BJ (cell line): ENCODE measurements around the gene USP8. TPM values are rescaled to one million over a fixed set of nuclear protein-coding genes. Genes with fewer than 3 reads are reported as not detected.
"Not testable (repeated sequence)": the region's sequence is repeated elsewhere in the genome, so short reads cannot be mapped to it uniquely, and the experiment has no call there.

ENCODE experiments used
- CTCF ChIA-PET: fragments of 350-600 bp; formaldehyde crosslinking; extraction: SDS; loops from one replicate; lab custom pipeline; 2021; ENCODE audit warnings: antibody characterized with exemption, inconsistent platforms; lab: Yijun Ruan, JAX
- POLR2A ChIA-PET: fragments of 300-600 bp; sonication (Branson Sonifier 250); formaldehyde crosslinking; extraction: SDS; loops from one replicate; lab custom pipeline; 2021; ENCODE audit warnings: antibody characterized with exemption; lab: Charles Lee
- DNase-seq: peaks from one replicate; pipeline ENCODE4 v3.0.0-alpha.2; 2011; ENCODE audit warnings: low read depth
- H3K27me3 ChIP-seq: 2 replicates; pipeline ENCODE4 v1.6.0; 2011; ENCODE audit warnings: low read length; ENCODE audit not compliant: control insufficient read depth, insufficient read depth
- H3K36me3 ChIP-seq: 2 replicates; pipeline ENCODE4 v1.5.1; 2011; ENCODE audit warnings: low read length; ENCODE audit not compliant: control insufficient read depth, insufficient read depth
- H3K4me3 ChIP-seq: 2 replicates; pipeline ENCODE4 v1.5.1; 2011; ENCODE audit warnings: low read depth, mild to moderate bottlenecking, control low read depth, low read length
- polyA plus RNA-seq: library from polyadenylated mRNA; depleted of rRNA; stranded (reverse); fragments of >200 nt; gene quantifications from 2 replicates; pipeline ENCODE4 v1.2.3, GENCODE V29; 2011
- TF ChIP-seq, protein P1 (sequence below): IDR thresholded peaks from 2 replicates; pipeline ENCODE4 v1.5.1; 2011; ENCODE audit warnings: low read depth, mild to moderate bottlenecking, control low read depth, inconsistent platforms, low read length, moderate library complexity; ENCODE audit not compliant: insufficient read depth

The USP8 gene
- polyA plus RNA-seq, 1 experiment: 35.2 TPM

DNA sequence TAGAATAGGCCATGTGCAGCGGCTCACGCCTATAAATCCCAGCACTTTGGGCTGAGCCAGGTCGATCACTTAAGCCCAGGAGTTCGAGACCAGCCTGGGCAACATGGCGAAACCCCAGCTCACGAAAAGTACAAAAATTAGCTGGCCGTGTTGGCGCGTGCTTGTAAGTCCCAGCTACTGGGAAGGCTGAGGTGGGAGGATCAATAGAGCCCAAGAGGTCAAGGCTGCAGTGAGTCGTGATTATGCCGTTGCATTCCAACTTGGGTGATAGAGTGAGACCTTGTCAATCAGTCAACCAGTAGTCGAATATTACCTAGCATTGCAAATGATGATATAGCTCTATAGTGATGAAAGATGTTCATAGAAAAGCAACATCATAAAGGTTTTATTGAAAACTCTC is 51.9 kb downstream of the USP8 start:
- H3K4me3 ChIP-seq: no peak overlapping the region
- TF ChIP-seq, protein P1, sequence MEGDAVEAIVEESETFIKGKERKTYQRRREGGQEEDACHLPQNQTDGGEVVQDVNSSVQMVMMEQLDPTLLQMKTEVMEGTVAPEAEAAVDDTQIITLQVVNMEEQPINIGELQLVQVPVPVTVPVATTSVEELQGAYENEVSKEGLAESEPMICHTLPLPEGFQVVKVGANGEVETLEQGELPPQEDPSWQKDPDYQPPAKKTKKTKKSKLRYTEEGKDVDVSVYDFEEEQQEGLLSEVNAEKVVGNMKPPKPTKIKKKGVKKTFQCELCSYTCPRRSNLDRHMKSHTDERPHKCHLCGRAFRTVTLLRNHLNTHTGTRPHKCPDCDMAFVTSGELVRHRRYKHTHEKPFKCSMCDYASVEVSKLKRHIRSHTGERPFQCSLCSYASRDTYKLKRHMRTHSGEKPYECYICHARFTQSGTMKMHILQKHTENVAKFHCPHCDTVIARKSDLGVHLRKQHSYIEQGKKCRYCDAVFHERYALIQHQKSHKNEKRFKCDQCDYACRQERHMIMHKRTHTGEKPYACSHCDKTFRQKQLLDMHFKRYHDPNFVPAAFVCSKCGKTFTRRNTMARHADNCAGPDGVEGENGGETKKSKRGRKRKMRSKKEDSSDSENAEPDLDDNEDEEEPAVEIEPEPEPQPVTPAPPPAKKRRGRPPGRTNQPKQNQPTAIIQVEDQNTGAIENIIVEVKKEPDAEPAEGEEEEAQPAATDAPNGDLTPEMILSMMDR: no peak
- no peaks in the 10 kb centered on the region for H3K27me3 ChIP-seq
- ChIA-PET POLR2A (no interaction called here), CTCF (no interaction called here)
- DNase-seq: no peak
- peaks cover 3% of the 10 kb centered on the region for H3K36me3 ChIP-seq

DNA sequence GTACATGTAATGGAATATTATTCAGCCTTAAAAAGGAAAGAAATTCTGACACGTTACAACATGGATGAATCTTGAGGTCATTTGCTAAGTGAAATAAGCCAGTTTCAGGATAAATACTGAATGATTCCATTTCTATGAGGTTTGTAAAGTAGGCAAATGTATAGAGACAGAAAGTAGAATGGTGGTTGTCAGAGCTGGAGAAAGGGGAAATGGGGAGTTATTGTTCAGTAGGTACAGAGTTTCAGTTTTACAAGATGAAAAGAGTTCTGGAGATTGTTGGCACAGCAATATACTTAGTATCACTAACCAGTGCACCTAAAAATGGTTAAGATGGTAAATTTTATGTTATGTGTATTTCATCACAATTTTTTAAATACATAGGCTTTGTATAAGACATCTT is 60.6 kb downstream of the USP8 start:
- POLR2A ChIA-PET: no interaction called here
- no peak for DNase-seq

DNA sequence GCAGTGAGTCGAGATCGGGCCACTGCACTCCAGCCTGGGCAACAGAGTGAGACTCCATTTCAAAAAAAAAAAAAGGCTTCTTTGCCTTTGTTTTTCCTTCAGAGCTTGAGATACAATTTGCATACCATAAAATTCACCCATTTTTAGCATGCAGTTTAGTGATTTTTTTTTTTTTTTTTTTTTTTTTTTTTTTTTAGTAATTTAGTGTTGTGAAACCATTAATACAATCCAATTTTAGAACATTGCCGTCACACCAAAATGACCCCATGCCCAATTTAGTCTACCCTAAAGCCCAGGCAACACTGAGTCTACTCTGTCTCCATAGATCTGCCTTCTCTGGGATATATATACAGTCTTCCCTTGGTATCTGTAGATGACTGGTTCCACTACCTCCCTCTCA is 61.2 kb downstream of the USP8 start:
- POLR2A ChIA-PET: no interaction called here
- no peak for DNase-seq
- TF ChIP-seq, protein P1: no peak
- Histone ChIP-seq H3K4me3 (no peak overlapping the region), H3K27me3 (no peaks in the 10 kb centered on the region), H3K36me3 (no peaks in the 10 kb centered on the region; the same call in 1 of the 2 replicates)
- CTCF ChIA-PET: interaction anchor here (0.6 to 1.7 kb wide), 2 partner anchors 21 to 376 kb away, joined by 3 to 4 read pairs; no protein-coding TSS in a partner anchor

More for the DNA sequence above, 60.6 kb downstream of the USP8 start:
- no peaks in the 10 kb centered on the region; the same call in 1 of the 2 replicates for H3K36me3 ChIP-seq
- no peak overlapping the region for H3K4me3 ChIP-seq
- TF ChIP-seq, protein P1: no peak
- CTCF ChIA-PET: interaction anchor here (0.6 to 1.7 kb wide), 2 partner anchors 20 to 377 kb away, joined by 3 to 4 read pairs; no protein-coding TSS in a partner anchor
- no peaks in the 10 kb centered on the region for H3K27me3 ChIP-seq

DNA sequence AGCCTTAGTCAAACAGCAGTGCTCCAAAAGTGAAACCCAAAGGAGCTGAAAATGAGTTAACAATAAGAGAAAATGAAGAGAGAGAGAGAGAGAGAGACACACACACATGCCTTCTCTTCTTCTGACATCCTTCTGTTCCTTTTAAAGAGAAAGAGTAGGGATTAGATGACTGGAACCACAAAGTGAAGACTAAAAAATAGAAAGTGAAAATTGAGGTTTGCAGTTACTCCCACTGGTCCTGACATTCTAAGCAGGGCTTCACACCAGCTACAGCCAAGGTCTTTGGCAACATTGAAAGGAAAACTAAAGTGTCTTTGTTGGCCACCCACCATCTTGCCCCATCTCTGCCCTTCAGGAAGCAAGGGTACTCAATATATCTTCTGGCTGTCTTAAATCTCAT is 63.1 kb downstream of the USP8 start:
- ChIA-PET POLR2A (no interaction called here), CTCF (no interaction called here)

DNA sequence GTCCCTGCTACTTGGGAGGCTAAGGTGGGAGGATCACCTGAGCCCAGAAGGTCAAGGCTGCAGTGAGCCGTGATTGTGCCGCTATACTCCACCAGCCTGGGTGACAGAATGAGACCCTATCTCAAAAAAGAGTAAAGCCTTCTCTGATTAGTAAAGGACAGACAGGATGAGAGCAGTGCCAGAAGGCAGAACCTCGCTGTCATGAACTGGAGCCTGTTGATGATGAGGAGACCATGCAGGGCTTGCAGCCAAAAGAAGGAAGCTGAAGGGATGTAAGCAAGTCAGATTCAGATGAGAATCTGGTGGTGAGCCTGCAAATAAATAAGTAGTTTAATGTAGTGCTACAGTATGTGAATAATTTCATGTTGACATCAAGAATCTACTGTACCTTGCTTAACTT is 69.4 kb downstream of the USP8 start:
- Histone ChIP-seq H3K36me3 (peaks cover 8% of the 10 kb centered on the region), H3K27me3 (no peaks in the 10 kb centered on the region), H3K4me3 (no peak overlapping the region)
- DNase-seq: no peak
- ChIA-PET POLR2A (no interaction called here), CTCF (no interaction called here)
- TF ChIP-seq, protein P1: no peak

More for the DNA sequence above, 63.1 kb downstream of the USP8 start:
- no peak for DNase-seq
- H3K4me3 ChIP-seq: no peak overlapping the region
- H3K36me3 ChIP-seq: peaks cover 2% of the 10 kb centered on the region; the same call in 1 of the 2 replicates
- H3K27me3 ChIP-seq: no peaks in the 10 kb centered on the region
- TF ChIP-seq, protein P1: no peak

DNA sequence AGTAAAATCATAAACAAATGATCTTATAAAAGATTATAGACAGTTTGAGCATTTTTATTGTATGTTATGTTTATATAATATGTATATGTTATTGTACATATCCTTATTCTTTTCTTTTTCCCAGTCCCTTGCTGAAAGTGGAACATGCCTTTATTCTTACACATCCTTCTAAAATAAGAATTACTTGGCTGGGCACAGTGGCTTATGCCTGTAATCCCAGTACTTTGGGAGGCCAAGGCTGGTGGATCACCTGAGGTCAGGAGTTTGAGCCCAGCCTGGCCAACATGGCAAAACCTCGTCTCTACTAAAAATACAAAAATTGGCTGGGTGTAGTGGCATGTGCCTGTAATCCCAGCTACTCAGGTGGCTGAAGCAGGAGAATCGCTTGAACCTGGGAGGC is 70.3 kb downstream of the USP8 start:
- H3K36me3 ChIP-seq, H3K27me3 ChIP-seq, DNase-seq, CTCF ChIA-PET, H3K4me3 ChIP-seq, POLR2A ChIA-PET: not testable (repeated sequence)
